Endothelial cell of umbilical vein (primary cell): ENCODE results near the gene NUBP1. TPM values are rescaled to one million over a fixed set of nuclear protein-coding genes. Genes with fewer than 3 reads are reported as not detected.

Experiments
- BruUV-seq: library from RNA; stranded (reverse); fragments of 400-500 nt; replicated peaks from 2 replicates; lab custom pipeline; 2021; lab: Mats Ljungman, UMichigan
- CTCF ChIA-PET: fragments of 300-600, 350-600 bp; sonication (Branson Sonifier 250); formaldehyde crosslinking; loops from one replicate; lab custom pipeline; 2021; ENCODE audit warnings: antibody characterized with exemption, inconsistent platforms; lab: Charles Lee
- POLR2A ChIA-PET: fragments of 300-600, 350-600 bp; sonication (Branson Sonifier 250); formaldehyde crosslinking; loops from one replicate; lab custom pipeline; 2021; ENCODE audit warnings: antibody characterized with exemption, inconsistent platforms; lab: Charles Lee
- DNase-seq: peaks from one replicate; pipeline ENCODE4 v3.0.0-alpha.2; 2011; ENCODE audit warnings: low read depth, low spot score
- FAIRE-seq: peaks from 2 replicates; lab custom pipeline; 2011; peaks lifted over from hg19 to GRCh38; lab: Jason Lieb, UNC
- H2AFZ ChIP-seq: 2 replicates; pipeline ENCODE4 v1.6.0; 2012; ENCODE audit warnings: low read depth, low read length, control low read depth, inconsistent platforms
- H3K27ac ChIP-seq: 2 replicates; pipeline ENCODE4 v1.5.1; 2011; ENCODE audit warnings: low read depth, mild to moderate bottlenecking, control low read depth, low read length, moderate library complexity; ENCODE audit not compliant: insufficient read depth
- H3K27me3 ChIP-seq, 2 experiments: 2 replicates each; pipeline versions ENCODE4 v1.6.0 to v1.6.1; 2011; ENCODE audit warnings: low read length in 2 of 2, mixed read lengths in 1 of 2; ENCODE audit not compliant: control insufficient read depth in 2 of 2, insufficient read depth in 2 of 2
- H3K36me3 ChIP-seq, 2 experiments: 2 replicates in 1 of 2; 3 replicates in 1 of 2; pipeline ENCODE4 v1.5.1; 2011; ENCODE audit warnings: low read length in 2 of 2, mild to moderate bottlenecking in 1 of 2, moderate library complexity in 1 of 2; ENCODE audit not compliant: control insufficient read depth in 2 of 2, insufficient read depth in 2 of 2; ENCODE audit errors: extremely low read depth in 1 of 2
- H3K4me1 ChIP-seq: 3 replicates; pipeline ENCODE4 v1.5.1; 2011; ENCODE audit warnings: mild to moderate bottlenecking, low read length; ENCODE audit not compliant: control insufficient read depth, insufficient read depth; ENCODE audit errors: extremely low read depth
- H3K4me2 ChIP-seq: 2 replicates; pipeline ENCODE4 v1.6.1; 2011; ENCODE audit warnings: low read length, control low read depth, mixed read lengths; ENCODE audit not compliant: insufficient read depth
- H3K4me3 ChIP-seq, 3 experiments: fragments of 200-600 bp in 1 of 3; sonication (generic), shearing (Covaris generic) in 1 of 3; replicated peaks in 1 of 3; 2 replicates each; pipeline ENCODE4 v1.5.1; 2011 to 2016; ENCODE audit warnings: control low read depth in 3 of 3, low read length in 3 of 3, mild to moderate bottlenecking in 2 of 3, inconsistent platforms in 1 of 3, low read depth in 1 of 3, moderate library complexity in 1 of 3; ENCODE audit not compliant: insufficient read depth in 1 of 3
- H3K79me2 ChIP-seq: 2 replicates; pipeline ENCODE4 v1.6.0; 2012; ENCODE audit warnings: low read length, inconsistent platforms; ENCODE audit not compliant: control insufficient read depth, insufficient read depth
- H3K9ac ChIP-seq: replicated peaks from 2 replicates; pipeline ENCODE3; 2011; ENCODE audit warnings: low read length, control low read depth; ENCODE audit not compliant: insufficient read depth; ENCODE audit errors: extremely low read depth
- H3K9me1 ChIP-seq: replicated peaks from 3 replicates; pipeline ENCODE4 v1.6.0; 2011; ENCODE audit warnings: mild to moderate bottlenecking, low read length; ENCODE audit not compliant: control insufficient read depth, insufficient read depth; ENCODE audit errors: extremely low read depth
- H3K9me3 ChIP-seq: replicated peaks from 2 replicates; pipeline ENCODE4 v1.5.1; 2012; ENCODE audit warnings: low read length, inconsistent platforms; ENCODE audit not compliant: control insufficient read depth, insufficient read depth
- H4K20me1 ChIP-seq: replicated peaks from 2 replicates; pipeline ENCODE3; 2011; ENCODE audit warnings: mild to moderate bottlenecking, low read length; ENCODE audit not compliant: control insufficient read depth, insufficient read depth; ENCODE audit errors: extremely low read depth
- CTCF ChIP-seq, 2 donors: IDR thresholded peaks; 1 replicate in 1 of 2; 2 replicates in 1 of 2; pipeline ENCODE4 v1.5.1; 2011; ENCODE audit warnings: low read length in 2 of 2, mild to moderate bottlenecking in 2 of 2, moderate library complexity in 2 of 2, control low read depth in 1 of 2, inconsistent platforms in 1 of 2, low read depth in 1 of 2; ENCODE audit not compliant: insufficient read depth in 1 of 2; ENCODE audit errors: extremely low read depth in 1 of 2
- EZH2 ChIP-seq: IDR thresholded peaks from 2 replicates; pipeline ENCODE4 v1.6.1; 2012; ENCODE audit warnings: borderline replicate concordance, low read depth, mild to moderate bottlenecking, moderate library complexity, low read length, inconsistent platforms; ENCODE audit not compliant: severe bottlenecking
- FOS ChIP-seq: IDR thresholded peaks from 2 replicates; pipeline ENCODE4 v1.6.1; 2011; ENCODE audit warnings: mild to moderate bottlenecking, low read length, moderate library complexity, borderline replicate concordance; ENCODE audit not compliant: insufficient read depth
- GATA2 ChIP-seq: IDR thresholded peaks from 2 replicates; pipeline ENCODE4 v1.7.0; 2011; ENCODE audit warnings: low read depth, mild to moderate bottlenecking, moderate library complexity, mixed read lengths, low read length; ENCODE audit not compliant: insufficient read length, insufficient read depth
- JUN ChIP-seq: IDR thresholded peaks from 2 replicates; pipeline ENCODE4 v1.6.1; 2011; ENCODE audit warnings: borderline replicate concordance, low read depth; ENCODE audit not compliant: insufficient read length, insufficient read depth
- MYC ChIP-seq: IDR thresholded peaks from one replicate; pipeline ENCODE4 v1.6.1; 2011; ENCODE audit warnings: mild to moderate bottlenecking, low read depth, low read length
- POLR2A ChIP-seq: IDR thresholded peaks from 2 replicates; pipeline ENCODE4 v1.6.1; 2012; ENCODE audit warnings: low read depth, mild to moderate bottlenecking, control low read depth, low read length
- POLR2AphosphoS5 ChIP-seq: IDR thresholded peaks from 2 replicates; pipeline ENCODE4 v1.6.1; 2012; ENCODE audit warnings: low read depth, mild to moderate bottlenecking, control low read depth, low read length, moderate library complexity; ENCODE audit not compliant: insufficient read depth
- dilution Hi-C: fragments of 300-500 bp; cut with MboI; formaldehyde crosslinking; loops from one replicate; pipeline ENCODE4 v1.15.0; 2019; ENCODE audit warnings: low sequenced_read_pairs; ENCODE audit not compliant: extremely low pct_ligation_motif_present
- intact Hi-C: fragments of 100-400 bp; cut with micrococcal nuclease; formaldehyde crosslinking; loops from one replicate; pipeline ENCODE4 v1.10.0; 2022
- polyA plus RNA-seq, 4 experiments: library from polyadenylated mRNA; depleted of rRNA in 3 of 4; stranded (reverse) in 3 of 4; unstranded in 1 of 4; fragments of >200 nt; gene quantifications; 2 replicates each; pipeline versions ENCODE4 v1.2.1 to v1.2.3, GENCODE V29; 2011 to 2012; ENCODE audit warnings: missing spikeins in 1 of 4
- total RNA-seq: library from RNA; stranded (reverse); gene quantifications from 2 replicates; pipeline ENCODE4 v1.2.3, GENCODE V29; 2021
- TF ChIP-seq, protein P1 (sequence below): IDR thresholded peaks from 2 replicates; pipeline ENCODE4 v1.6.1; 2011; ENCODE audit not compliant: insufficient read depth, insufficient read length

The NUBP1 gene
- total and polyA plus RNA-seq, 2 donors (not counting 3 experiments of a cell fraction or from before 2014, with no cell fraction given): 23.6 to 30.8 TPM

DNA sequence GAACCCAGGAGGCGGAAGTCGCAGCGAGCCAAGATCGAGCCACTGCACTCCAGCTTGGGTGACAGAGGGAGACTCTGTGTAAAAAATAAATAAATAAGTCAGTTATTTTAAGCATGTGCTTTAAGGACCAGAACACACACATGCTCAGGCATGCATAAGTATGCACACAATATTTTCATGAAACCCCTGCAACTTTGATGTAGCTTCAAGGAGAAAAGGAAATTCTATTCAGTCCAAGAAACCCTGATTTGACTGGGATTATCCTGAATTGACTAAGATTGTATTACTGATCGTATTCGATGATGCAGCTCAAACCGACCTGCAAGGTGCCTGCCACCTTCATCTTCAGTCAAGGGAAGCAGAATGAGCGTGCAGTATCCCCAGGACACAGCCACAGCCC is 49.8 kb upstream of the NUBP1 start:
- Histone ChIP-seq H3K36me3 (no peaks in the 10 kb centered on the region), H3K4me2 (no peak overlapping the region), H3K9me1 (no peaks in the 10 kb centered on the region), H3K4me3 (no peak overlapping the region), H4K20me1 (no peaks in the 10 kb centered on the region), H3K9me3 (no peaks in the 10 kb centered on the region), H3K4me1 (no peaks in the 10 kb centered on the region), H3K27me3 (no peaks in the 10 kb centered on the region), H2AFZ (no peak overlapping the region), H3K27ac (no peak overlapping the region), H3K9ac (no peak overlapping the region), H3K79me2 (no peaks in the 10 kb centered on the region)
- DNase-seq (no peak), FAIRE-seq (no peak)
- CTCF ChIA-PET: no interaction called here
- TF ChIP-seq GATA2 (no peak), MYC (no peak), EZH2 (no peak), JUN (no peak), CTCF (IDR thresholded peaks at IDR 0.05; ENCODE audit: extremely low read depth in 1 of 2, insufficient read depth in 1 of 2, low read depth in 1 of 2, low read length in 2 of 2) (no peak), FOS (no peak), POLR2AphosphoS5 (no peak), POLR2A (no peak)
- TF ChIP-seq, protein P1, sequence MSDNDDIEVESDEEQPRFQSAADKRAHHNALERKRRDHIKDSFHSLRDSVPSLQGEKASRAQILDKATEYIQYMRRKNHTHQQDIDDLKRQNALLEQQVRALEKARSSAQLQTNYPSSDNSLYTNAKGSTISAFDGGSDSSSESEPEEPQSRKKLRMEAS: no peak
- BruUV-seq: no TSS peak
- dilution Hi-C loops: no loop called here
- intact Hi-C loops: no loop called here
- POLR2A ChIA-PET: no interaction called here
